K562 (cell line): Measurements from ENCODE around the gene SLC43A2. TPM values are rescaled to one million over a fixed set of nuclear protein-coding genes. Genes with fewer than 3 reads are reported as not detected.
A peak's percentile ranks its signal among the peaks of the same experiment; 100 is the strongest.

Experiments used
- CHD4 ChIP-seq: fragments of 200-600 bp; sonication (generic); IDR thresholded peaks from 3 replicates; pipeline ENCODE4 v1.6.1; 2012; ENCODE audit warnings: low read depth, mild to moderate bottlenecking, mixed read lengths, low read length, inconsistent platforms; ENCODE audit not compliant: insufficient read depth, insufficient replicate concordance, poor library complexity, severe bottlenecking
- CTCF ChIP-seq, 3 experiments: IDR thresholded peaks in 2 of 3; conservative IDR thresholded peaks in 1 of 3; 2 replicates each; pipeline ENCODE4 v1.5.1; 2011 to 2012; ENCODE audit warnings: low read length in 3 of 3, mild to moderate bottlenecking in 3 of 3, control low read depth in 2 of 3, improper control_type of control experiment in 1 of 3, inconsistent platforms in 1 of 3, low read depth in 1 of 3, mixed read lengths in 1 of 3, moderate library complexity in 1 of 3; ENCODE audit not compliant: insufficient read depth in 2 of 3
- EHMT2 ChIP-seq: fragments of 450-650 bp; IDR thresholded peaks from 2 replicates; pipeline ENCODE4 v1.6.1; 2018; ENCODE audit warnings: antibody characterized with exemption
- EP400 ChIP-seq: fragments of 450-650 bp; IDR thresholded peaks from 2 replicates; pipeline ENCODE4 v1.6.1; 2017; ENCODE audit warnings: antibody characterized with exemption, mild to moderate bottlenecking, moderate library complexity
- FOS ChIP-seq: IDR thresholded peaks from 3 replicates; pipeline ENCODE4 v1.6.1; 2011; ENCODE audit not compliant: insufficient read length; ENCODE audit errors: extremely low read depth
- FOXA3 ChIP-seq, 2 experiments: fragments of 450-650 bp in 1 of 2; sonication (generic) in 1 of 2; formaldehyde crosslinking; IDR thresholded peaks in 1 of 2; conservative IDR thresholded peaks in 1 of 2; 2 replicates each; pipeline versions ENCODE4 v1.4.0 to v1.8.0; 2020 to 2022; ENCODE audit warnings: mild to moderate bottlenecking in 2 of 2, missing genetic modification reagents in 1 of 2
- GATAD2B ChIP-seq: fragments of 450-650 bp; IDR thresholded peaks from 2 replicates; pipeline ENCODE4 v1.6.1; 2017; ENCODE audit warnings: mild to moderate bottlenecking, borderline replicate concordance
- ILF3 ChIP-seq: fragments of 450-650 bp; IDR thresholded peaks from 2 replicates; pipeline ENCODE4 v1.6.1; 2018; ENCODE audit warnings: antibody characterized with exemption, mild to moderate bottlenecking, moderate library complexity, borderline replicate concordance
- MAZ ChIP-seq, 2 experiments: fragments of 450-650 bp in 1 of 2; sonication (generic) in 1 of 2; formaldehyde crosslinking; IDR thresholded peaks in 1 of 2; conservative IDR thresholded peaks in 1 of 2; 2 replicates each; pipeline versions ENCODE4 v1.4.0 to v1.5.0; 2020; ENCODE audit warnings: mild to moderate bottlenecking in 1 of 2, missing genetic modification reagents in 1 of 2
- NEUROD1 ChIP-seq: fragments of 150-350 bp; IDR thresholded peaks from 2 replicates; pipeline ENCODE4 v1.6.1; 2014; ENCODE audit warnings: borderline replicate concordance, low read length, low read depth; ENCODE audit not compliant: partially characterized antibody
- SAFB ChIP-seq: fragments of 200-400 bp; formaldehyde crosslinking; IDR thresholded peaks from 2 replicates; pipeline ENCODE4 v1.6.1; 2017; ENCODE audit warnings: low read depth, low read length, borderline replicate concordance
- SP1 ChIP-seq: sonication (generic); formaldehyde crosslinking; IDR thresholded peaks from 2 replicates; pipeline ENCODE4 v1.8.1; 2022; ENCODE audit warnings: mild to moderate bottlenecking, missing genetic modification reagents
- SUPT5H ChIP-seq: fragments of 450-650 bp; IDR thresholded peaks from 2 replicates; pipeline ENCODE4 v1.6.1; 2016
- TAF1 ChIP-seq: IDR thresholded peaks from 2 replicates; pipeline ENCODE4 v1.6.1; 2011; ENCODE audit warnings: mild to moderate bottlenecking, low read length, moderate library complexity; ENCODE audit not compliant: insufficient read depth, control insufficient read depth, severe bottlenecking; ENCODE audit errors: extremely low read depth
- ZFX ChIP-seq: sonication (generic); formaldehyde crosslinking; IDR thresholded peaks from 2 replicates; pipeline ENCODE4 v1.8.0; 2022; ENCODE audit warnings: mild to moderate bottlenecking, missing genetic modification reagents, moderate library complexity
- ZKSCAN8 ChIP-seq: fragments of 200-800 bp; sonication (Bioruptor generic); IDR thresholded peaks from 2 replicates; pipeline ENCODE4 v1.6.1; 2016; ENCODE audit warnings: missing genetic modification characterization, missing compliant biosample characterization
- ZNF263 ChIP-seq: sonication (generic); formaldehyde crosslinking; IDR thresholded peaks from 2 replicates; pipeline ENCODE4 v1.8.0; 2022; ENCODE audit warnings: mild to moderate bottlenecking, missing genetic modification reagents, borderline replicate concordance
- polyA plus RNA-seq, 8 experiments: library from polyadenylated mRNA; depleted of rRNA in 4 of 8; stranded (reverse) in 5 of 8; unstranded in 3 of 8; fragments of >200 nt; fragmentation: Nextera tagmentation in 2 of 8; fragmentation: Illumina TruSeq in 1 of 8; extraction: Ambion mirVana in 2 of 8; extraction: Trizol in 1 of 8; gene quantifications; 2 replicates each; pipeline versions ENCODE4 v1.2.1 to v1.2.3, GENCODE V29; 2011 to 2014; ENCODE audit warnings: inconsistent platforms in 1 of 8, missing spikeins in 1 of 8
- total RNA-seq, 7 experiments: library from RNA; depleted of rRNA in 6 of 7; stranded (reverse); fragments of >200 nt in 6 of 7; fragmentation: Illumina TruSeq in 2 of 7; extraction: Trizol in 2 of 7; gene quantifications; 2 replicates each; pipeline versions ENCODE4 v1.2.1 to v1.2.3, GENCODE V29; 2011 to 2021; ENCODE audit warnings: low replicate concordance in 1 of 7
- TF ChIP-seq, protein P1 (sequence below), 2 experiments: fragments of 450-650 bp; conservative IDR thresholded peaks; 2 replicates each; pipeline ENCODE4 v1.6.1; 2017; ENCODE audit warnings: mild to moderate bottlenecking in 2 of 2, moderate library complexity in 2 of 2
- TF ChIP-seq, protein P2 (sequence below): IDR thresholded peaks from 2 replicates; pipeline ENCODE4 v1.6.1; 2011; ENCODE audit warnings: borderline replicate concordance, low read depth, mild to moderate bottlenecking, moderate library complexity, low read length; ENCODE audit not compliant: insufficient read depth, poor library complexity, severe bottlenecking

The SLC43A2 gene
- total and polyA plus RNA-seq, 9 of the 15 experiments (the other 6 are each of a cell fraction or from before 2014, with no cell fraction given), result 0.03 to 10.2 (median 3.6) TPM

GRCh38 chr17:1628856-1629503, 346 bp upstream of the SLC43A2 start (continued):
- TF ChIP-seq, protein P1, sequence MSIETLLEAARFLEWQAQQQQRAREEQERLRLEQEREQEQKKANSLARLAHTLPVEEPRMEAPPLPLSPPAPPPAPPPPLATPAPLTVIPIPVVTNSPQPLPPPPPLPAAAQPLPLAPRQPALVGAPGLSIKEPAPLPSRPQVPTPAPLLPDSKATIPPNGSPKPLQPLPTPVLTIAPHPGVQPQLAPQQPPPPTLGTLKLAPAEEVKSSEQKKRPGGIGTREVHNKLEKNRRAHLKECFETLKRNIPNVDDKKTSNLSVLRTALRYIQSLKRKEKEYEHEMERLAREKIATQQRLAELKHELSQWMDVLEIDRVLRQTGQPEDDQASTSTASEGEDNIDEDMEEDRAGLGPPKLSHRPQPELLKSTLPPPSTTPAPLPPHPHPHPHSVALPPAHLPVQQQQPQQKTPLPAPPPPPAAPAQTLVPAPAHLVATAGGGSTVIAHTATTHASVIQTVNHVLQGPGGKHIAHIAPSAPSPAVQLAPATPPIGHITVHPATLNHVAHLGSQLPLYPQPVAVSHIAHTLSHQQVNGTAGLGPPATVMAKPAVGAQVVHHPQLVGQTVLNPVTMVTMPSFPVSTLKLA (conservative IDR thresholded peaks at IDR 0.05), result 0 out of 4 replicates have a peak, but pooled peaks of 1 of the 2 experiments have one; percentile 7
- peak in 1 of 2 experiments; percentile 26; a peak in 1 of 4 replicates for TF ChIP-seq FOXA3 (CRISPR knock-in tag; conservative IDR thresholded peaks at IDR 0.05 in 1 of 2, IDR thresholded peaks at IDR 0.05 in 1 of 2)
- TF ChIP-seq SP1 (CRISPR knock-in tag), result no peak
- TF ChIP-seq SAFB, result 0 out of 2 replicates have a peak, but pooled peaks have one; percentile 48
- TF ChIP-seq EHMT2, result no peak
- TF ChIP-seq CTCF (IDR thresholded peaks at IDR 0.05 in 2 of 3, conservative IDR thresholded peaks at IDR 0.05 in 1 of 3; ENCODE audit: insufficient read depth in 2 of 3, low read depth in 1 of 3, low read length in 3 of 3), result peak; percentile 9 to 65 (median 41); a peak in 3 of 6 replicates
- peak; percentile 31; the same call in 1 of the 2 replicates for TF ChIP-seq ILF3
- TF ChIP-seq CHD4, result no peak
- TF ChIP-seq EP400, result peak; percentile 48; the same call in 1 of the 2 replicates
- TF ChIP-seq, protein P2, sequence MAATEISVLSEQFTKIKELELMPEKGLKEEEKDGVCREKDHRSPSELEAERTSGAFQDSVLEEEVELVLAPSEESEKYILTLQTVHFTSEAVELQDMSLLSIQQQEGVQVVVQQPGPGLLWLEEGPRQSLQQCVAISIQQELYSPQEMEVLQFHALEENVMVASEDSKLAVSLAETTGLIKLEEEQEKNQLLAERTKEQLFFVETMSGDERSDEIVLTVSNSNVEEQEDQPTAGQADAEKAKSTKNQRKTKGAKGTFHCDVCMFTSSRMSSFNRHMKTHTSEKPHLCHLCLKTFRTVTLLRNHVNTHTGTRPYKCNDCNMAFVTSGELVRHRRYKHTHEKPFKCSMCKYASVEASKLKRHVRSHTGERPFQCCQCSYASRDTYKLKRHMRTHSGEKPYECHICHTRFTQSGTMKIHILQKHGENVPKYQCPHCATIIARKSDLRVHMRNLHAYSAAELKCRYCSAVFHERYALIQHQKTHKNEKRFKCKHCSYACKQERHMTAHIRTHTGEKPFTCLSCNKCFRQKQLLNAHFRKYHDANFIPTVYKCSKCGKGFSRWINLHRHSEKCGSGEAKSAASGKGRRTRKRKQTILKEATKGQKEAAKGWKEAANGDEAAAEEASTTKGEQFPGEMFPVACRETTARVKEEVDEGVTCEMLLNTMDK, result peak; percentile 23
- TF ChIP-seq ZNF263, result peak; percentile 5; the same call in 1 of the 2 replicates
- peak; percentile 75 to 84 for TF ChIP-seq MAZ (CRISPR knock-in tag; conservative IDR thresholded peaks at IDR 0.05 in 1 of 2, IDR thresholded peaks at IDR 0.05 in 1 of 2)
- TF ChIP-seq ZFX (CRISPR knock-in tag), result peak; percentile 71
- TF ChIP-seq NEUROD1, result peak; percentile 19
- TF ChIP-seq SUPT5H, result 0 out of 2 replicates have a peak, but pooled peaks have one; percentile 4
- no peak for TF ChIP-seq ZKSCAN8 (CRISPR knock-in tag)
- TF ChIP-seq FOS, result peak; percentile 54
- peak; percentile 26 for TF ChIP-seq TAF1
- TF ChIP-seq GATAD2B, result peak; percentile 77; the same call in 1 of the 2 replicates
